HG02943 (cell line): ENCODE results near the gene SMAD2.

Source experiments
- ATAC-seq: cut with Tn5 transposase; IDR thresholded peaks from one replicate; pipeline ENCODE4 v1.9.1; 2021; ENCODE audit warnings: mild to moderate bottlenecking, low read depth, moderate library complexity; ENCODE audit not compliant: unreplicated experiment

Gene SMAD2

GRCh38 chr18:47899107-47899840, 31.2 kb downstream of the SMAD2 start:
- no peak for ATAC-seq

DNA sequence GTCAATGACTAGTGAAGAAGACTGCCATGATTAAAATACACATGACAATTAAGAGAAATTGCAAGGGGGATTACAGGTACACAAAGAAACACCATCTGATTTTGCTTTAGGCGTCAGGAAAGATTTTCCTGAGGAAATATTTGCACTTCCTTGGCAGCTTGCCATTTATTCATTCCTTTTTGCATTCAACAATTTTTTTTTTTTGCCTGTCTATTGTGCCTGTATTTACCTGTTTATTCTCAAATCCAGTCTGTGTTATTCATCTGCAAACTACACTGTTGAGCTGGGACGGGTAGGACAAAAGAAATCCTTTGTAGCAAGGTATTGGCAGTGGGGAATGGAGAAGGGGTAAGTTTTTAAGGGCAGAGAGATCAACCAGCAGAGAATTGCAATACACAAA, 31.8 kb downstream of the SMAD2 start:
- ATAC-seq: no peak

- ATAC-seq: no peak
Measured at GRCh38 chr18:47898055-47898454, 32.4 kb downstream of the SMAD2 start.

DNA sequence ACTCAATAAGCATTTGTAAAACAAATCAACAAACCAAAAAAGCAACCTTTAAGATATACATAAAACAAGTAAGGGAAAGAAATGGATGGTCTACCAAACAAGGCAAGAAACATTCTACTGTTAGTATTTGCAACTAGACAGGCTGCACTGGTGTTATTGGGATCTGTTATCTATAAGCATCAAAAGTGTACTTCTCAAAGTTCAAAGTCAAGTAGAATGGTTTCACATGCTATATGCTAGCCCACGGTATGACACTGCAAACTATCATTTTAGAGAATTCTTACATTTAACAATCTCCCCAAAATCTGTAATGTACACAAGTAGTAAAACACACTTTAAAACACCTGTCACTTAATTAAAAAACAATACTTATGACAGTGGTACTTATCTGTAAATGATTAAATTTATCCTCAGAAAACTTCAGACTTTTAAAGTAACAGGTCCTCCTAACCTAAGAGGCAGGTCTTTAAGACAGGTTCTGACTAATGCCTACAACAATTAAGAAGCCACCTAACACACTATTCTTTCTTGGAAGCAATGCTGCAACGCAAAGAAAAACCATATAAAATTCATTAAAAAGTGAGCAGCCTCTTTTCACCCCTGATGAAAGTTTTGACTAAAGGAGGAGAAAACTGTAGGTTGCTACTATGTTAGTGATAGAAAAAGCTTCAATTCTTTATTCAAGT, 34.8 kb downstream of the SMAD2 start:
- no peak for ATAC-seq

DNA sequence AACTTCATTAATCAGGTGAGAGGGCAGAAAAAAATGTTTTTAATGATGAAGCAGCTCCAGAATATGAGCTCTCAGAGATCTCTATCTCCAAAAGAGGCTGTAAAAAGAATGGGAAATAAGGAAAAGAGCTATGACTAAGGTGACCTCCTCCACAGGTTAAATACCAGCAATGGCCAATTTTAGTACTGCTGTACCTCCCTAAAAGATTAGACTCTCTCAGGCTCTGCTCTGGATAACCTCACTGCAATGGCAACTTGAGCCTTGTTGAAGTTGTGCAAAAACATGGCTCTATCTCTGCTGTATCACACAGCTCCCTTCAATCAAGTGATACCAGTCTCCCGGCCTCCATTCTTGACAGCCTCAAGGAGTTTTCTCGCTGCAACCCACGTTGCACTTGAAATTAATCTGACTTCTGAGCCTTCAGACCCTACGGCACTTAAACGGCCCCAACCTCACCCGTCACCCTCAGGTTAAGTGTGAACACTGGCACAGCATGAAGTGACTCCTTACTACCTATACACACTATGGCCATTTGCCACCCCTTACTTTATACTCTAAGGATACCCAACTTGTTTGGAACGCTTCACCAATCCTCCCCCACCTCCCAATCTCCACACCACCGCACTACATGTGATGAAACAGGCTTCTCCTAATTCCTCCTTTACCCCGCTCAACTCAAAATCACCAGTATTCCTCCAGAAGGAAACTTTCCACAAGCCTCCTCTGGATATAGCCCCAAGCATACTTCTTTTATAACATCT, 36.3 kb downstream of the SMAD2 start:
- no peak for ATAC-seq

DNA sequence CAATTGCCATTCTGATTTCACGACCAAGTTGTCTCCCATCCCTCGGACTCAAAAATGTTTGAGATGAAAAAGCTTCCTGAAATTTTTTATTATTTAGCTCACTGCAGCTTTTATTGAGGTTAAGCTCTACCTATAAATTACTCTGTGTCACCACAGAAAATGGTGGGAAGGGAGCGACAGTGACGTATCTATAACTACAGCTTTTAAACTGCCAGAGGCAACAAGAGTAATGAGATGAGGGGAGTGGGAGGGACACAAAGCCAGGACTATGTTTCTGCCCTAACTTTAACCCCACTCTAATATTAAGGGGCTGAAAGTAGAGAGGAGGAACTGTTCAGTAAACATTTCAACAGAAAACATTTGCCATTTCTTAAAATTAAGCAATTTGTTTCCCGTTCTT, 37.4 kb downstream of the SMAD2 start:
- no peak for ATAC-seq

DNA sequence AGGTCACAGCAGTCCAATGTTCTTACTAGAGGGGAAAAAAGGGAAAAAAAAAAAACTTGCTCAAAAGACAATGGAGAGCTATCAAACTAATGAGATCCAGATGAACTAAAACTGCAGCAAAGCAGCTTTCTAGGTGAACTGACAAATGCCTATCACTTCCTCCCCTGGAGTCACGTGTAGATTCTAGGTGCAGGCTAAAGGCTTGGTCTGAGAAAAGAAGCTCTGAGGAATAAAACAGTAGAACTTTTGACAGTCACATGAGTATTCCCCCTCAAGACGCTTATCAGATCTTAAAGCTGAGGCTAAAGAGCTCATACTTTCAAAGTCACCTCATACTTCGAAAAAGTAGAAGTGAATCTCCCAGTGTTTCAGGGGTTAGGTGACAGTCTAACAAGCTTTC, 42.3 kb downstream of the SMAD2 start:
- no peak for ATAC-seq

DNA sequence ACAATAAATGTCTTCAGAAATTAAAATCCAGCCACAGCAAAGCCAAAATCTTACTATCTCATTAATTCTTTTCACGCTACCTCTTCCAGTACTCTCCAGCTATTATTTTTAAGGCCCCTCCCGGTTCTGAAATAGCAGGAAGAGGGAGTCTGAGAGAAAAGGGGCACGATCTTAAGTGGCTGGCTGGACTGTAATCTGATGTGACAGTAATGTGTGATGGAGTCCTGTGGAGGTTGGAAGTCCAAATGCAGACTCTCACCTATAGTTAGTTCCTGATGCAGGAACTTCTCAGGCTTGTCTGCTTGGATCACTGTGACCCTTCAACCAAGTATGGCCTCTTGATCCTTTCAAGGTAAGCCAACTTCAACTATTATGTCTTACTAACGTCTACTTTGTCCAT, 43.2 kb downstream of the SMAD2 start:
- no peak for ATAC-seq

GRCh38 chr18:47883771-47884413, 46.6 kb downstream of the SMAD2 start:
- no peak for ATAC-seq

GRCh38 chr18:47882641-47883040, 47.8 kb downstream of the SMAD2 start:
- no peak for ATAC-seq

DNA sequence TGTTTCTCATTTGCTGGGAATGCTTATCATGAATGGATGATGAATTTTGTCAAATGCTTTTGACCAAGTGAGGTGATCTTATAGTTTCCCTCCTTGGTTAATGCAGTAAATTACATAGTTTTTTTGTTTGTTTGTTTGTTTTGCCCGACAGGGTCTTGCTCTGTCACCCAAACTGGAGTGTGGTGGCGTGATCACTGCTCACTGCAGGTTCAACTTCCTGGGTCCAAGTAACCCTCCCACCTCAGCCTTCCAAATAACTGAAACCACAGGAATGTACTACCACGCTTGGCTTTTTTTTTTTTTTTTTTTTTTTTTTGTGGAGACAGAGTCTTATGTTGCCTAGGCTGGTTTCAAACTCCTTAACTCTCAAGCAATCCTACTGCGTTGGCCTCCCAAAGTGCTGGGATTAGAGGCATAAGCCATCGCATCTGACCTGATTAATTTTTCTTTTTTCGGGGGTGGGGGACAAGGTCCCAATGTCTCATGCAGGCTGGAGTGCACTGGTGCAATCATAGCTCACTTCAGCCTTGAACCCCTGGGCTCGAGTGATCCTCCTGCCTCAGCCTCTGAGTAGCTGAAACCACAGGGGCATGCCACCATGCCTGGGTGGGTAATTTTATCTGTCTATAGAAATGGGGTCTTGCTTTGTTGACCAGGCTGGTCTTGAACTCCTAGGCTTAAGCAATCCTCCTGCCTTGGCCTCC, 48.6 kb downstream of the SMAD2 start:
- ATAC-seq: no peak

DNA sequence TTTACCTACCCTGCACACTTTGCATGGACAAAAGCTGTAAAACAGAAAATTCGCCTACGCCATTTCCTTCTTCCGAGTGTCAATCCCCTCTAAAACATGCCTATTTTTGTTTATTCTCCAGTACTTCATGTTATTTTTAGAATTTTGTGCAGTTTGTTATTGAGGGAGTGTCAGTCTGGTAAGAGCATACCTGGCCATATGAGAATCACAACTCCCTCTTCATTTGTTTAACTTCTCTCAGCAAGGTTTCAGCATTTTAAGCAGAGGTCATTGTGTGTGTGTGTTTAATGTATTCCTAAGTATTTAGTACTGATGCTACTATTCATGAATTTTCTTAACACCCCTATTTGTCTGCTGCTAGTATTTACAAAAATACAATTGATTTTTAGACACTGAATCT, 49.4 kb downstream of the SMAD2 start:
- no peak for ATAC-seq

GRCh38 chr18:47877892-47878291, 52.6 kb downstream of the SMAD2 start:
- no peak for ATAC-seq

DNA sequence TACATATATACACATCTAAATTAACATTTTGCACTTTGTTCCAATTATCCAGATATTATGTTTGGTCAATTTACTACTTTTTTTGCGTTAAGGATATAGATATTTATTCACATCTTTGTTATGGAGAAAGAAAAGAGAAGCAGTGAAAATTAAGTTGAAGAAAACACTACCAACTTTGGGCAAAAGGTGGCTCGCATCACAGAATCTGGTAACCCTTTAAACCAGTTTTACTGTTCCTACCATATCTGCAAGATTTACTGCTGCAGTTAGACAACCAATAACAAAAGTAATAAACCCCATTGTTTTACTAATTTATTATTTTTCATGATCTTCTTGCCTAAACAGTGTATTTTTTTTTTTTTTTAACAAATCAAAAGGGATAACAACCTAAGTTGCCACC, 53.6 kb downstream of the SMAD2 start:
- ATAC-seq: no peak

GRCh38 chr18:47873625-47874024, 56.8 kb downstream of the SMAD2 start:
- ATAC-seq: no peak

DNA sequence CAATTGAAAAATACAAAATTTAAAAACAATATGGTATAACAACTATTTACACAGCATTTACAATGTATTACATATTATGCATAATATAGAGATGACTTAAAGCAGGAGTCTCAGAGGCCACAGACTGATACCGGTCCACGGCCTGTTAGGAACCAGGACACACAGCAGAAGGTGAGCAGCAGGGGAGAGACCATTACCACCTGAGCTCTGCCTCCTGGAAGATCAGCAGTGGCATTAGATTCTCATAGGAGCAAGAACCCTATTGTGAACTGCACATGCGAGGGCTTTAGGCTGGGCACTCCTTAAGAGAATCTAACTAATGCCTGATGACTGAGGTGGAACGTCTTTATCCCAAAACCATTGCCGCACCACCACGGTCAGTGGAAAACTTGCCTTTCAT, 58.0 kb downstream of the SMAD2 start:
- no peak for ATAC-seq

DNA sequence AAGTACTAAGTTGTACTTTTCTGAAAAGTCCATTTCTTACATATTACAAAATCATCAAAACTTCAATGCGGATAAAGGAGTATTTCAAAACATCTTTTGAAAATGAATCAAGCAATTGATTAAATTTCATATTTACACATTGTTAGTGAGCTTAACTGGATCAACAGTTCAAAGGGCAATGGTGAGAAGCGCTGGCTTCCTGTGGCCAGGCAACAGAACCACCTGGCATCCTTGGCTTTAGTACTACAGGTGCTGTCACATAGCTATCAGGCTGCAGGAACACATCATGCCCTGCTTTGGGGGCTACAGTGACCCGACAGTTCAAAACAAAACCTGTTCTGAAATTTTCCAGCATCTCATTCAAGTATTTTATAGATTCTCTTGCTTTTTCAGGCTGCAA, 59.2 kb downstream of the SMAD2 start:
- ATAC-seq: no peak

DNA sequence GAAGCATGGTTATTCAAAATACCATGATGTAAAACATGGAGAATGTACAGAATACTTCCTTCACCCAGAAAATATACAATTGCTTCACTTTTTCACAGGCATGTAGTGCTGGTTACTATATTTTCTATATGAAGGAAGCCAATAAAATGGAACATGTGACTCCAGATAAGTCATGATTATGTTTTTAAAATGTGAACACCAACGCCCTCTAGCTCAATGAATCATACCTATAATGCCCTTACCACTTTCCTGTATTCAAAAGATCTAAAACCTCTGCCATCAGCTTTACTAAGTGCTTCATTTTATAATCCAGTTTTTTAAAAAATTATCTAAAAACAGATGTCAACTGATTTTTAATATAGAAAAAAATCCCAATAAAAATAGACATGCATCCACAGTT, 59.9 kb downstream of the SMAD2 start:
- no peak for ATAC-seq

DNA sequence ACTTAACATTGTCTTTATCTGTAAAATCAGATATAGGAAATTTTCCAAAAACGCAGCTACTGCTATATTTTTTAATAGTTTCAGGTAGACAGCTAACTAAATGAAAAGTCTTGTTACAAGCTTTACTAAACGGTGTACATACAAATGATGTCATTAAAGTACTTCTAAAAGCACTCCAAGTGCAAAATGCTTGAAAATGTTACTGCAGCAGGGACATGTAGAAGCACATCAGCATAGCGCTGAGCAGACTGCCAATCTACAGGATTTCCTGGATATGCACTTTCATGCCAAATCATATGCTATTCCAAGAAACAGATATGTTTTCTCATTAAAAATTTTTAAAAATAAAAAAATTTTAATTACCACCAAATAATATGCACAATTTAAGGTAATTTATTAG, 61.7 kb downstream of the SMAD2 start:
- ATAC-seq: no peak

- ATAC-seq: no peak
Measured at GRCh38 chr18:47865183-47865582, 65.3 kb downstream of the SMAD2 start.

- ATAC-seq: no peak
Measured at GRCh38 chr18:47863041-47863440, 67.4 kb downstream of the SMAD2 start.
